Tibial artery (tissue), 4 donors: ENCODE results near the gene DDX3X.
"Not testable (repeated sequence)": the region's sequence is repeated elsewhere in the genome, so short reads cannot be mapped to it uniquely, and the experiment has no call there.

ENCODE experiments used
- DNase-seq, 2 donors: peaks; one replicate each; pipeline ENCODE4 v3.0.0-alpha.2; 2019
- H3K27ac ChIP-seq, 2 donors: fragments of 200-600 bp; sonication (generic) in 1 of 2; 1 replicate in 1 of 2; 2 replicates in 1 of 2; pipeline ENCODE4 v1.5.1; 2018 to 2019; ENCODE audit warnings: mild to moderate bottlenecking in 1 of 2
- H3K27me3 ChIP-seq, 2 donors: fragments of 200-600 bp; sonication (generic) in 1 of 2; one replicate each; pipeline versions ENCODE4 v1.5.1 to v1.6.0; 2016 to 2019
- H3K36me3 ChIP-seq, 3 donors: fragments of 200-600 bp; sonication (generic) in 2 of 3; one replicate each; pipeline ENCODE4 v1.5.1; 2016 to 2019; ENCODE audit warnings: mild to moderate bottlenecking in 2 of 3
- H3K4me1 ChIP-seq, 4 donors: fragments of 200-600 bp; sonication (generic) in 2 of 4; 1 replicate in 3 of 4; 2 replicates in 1 of 4; pipeline ENCODE4 v1.5.1; 2016 to 2019
- H3K4me3 ChIP-seq, 2 donors: fragments of 200-600 bp; sonication (generic) in 1 of 2; 1 replicate in 1 of 2; 2 replicates in 1 of 2; pipeline ENCODE4 v1.5.1; 2018 to 2019; ENCODE audit warnings: mild to moderate bottlenecking in 2 of 2
- H3K9me3 ChIP-seq, 3 donors: fragments of 200-600 bp; sonication (generic) in 1 of 3; one replicate each; pipeline ENCODE4 v1.5.1; 2016 to 2019
- intact Hi-C: fragments of 100-400 bp; cut with DNase I; formaldehyde crosslinking; loops from one replicate; pipeline ENCODE4 v1.15.0; 2023; ENCODE audit warnings: low total_unique reads
- TF ChIP-seq, protein P1 (sequence below), 2 experiments: fragments of 200-600 bp in 1 of 2; fragments of 450-650 bp in 1 of 2; IDR thresholded peaks; one replicate each; pipeline ENCODE4 v1.5.1; 2017 to 2019; ENCODE audit warnings: antibody characterized with exemption in 2 of 2, mild to moderate bottlenecking in 1 of 2, moderate library complexity in 1 of 2

The DDX3X gene

DNA sequence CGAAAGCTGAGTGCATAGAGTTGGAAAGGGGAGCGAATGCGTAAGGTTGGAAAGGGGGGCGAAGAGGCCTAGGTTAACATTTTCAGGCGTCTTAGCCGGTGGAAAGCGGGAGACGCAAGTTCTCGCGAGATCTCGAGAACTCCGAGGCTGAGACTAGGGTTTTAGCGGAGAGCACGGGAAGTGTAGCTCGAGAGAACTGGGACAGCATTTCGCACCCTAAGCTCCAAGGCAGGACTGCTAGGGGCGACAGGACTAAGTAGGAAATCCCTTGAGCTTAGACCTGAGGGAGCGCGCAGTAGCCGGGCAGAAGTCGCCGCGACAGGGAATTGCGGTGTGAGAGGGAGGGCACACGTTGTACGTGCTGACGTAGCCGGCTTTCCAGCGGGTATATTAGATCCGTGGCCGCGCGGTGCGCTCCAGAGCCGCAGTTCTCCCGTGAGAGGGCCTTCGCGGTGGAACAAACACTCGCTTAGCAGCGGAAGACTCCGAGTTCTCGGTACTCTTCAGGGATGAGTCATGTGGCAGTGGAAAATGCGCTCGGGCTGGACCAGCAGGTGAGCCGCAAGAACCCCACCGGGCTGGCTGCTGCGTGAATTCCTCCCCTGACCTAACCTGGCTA lies at the start of gene DDX3X:
TSS of gene DDX3X (plus strand) at position 419 of the 619 bp plus-strand sequence. CDS start at position 510, 91 bp downstream.
- peak within 1 kb of the TSS; percentile 99 to 100 for H3K27ac ChIP-seq

DNA sequence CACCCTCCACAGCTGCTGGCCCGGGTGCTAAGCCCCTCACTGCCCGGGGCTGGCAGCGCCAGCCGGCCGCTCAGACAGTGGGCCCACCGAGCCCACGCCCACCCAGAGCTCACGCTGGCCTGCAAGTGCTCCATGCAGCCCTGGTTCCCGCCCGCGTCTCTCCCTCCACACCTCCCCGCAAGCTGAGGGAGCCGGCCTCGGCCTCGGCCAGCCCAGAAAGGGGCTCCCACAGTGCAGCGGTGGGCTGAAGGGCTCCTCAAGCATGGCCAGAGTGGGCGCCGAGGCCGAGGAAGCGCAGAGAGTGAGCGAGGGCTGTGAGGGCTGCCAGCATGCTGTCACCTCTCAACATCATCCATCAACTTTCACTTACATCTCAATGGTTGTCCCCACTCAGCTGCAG lies 48.0 kb upstream of the DDX3X start:
- H3K36me3 ChIP-seq, H3K4me1 ChIP-seq, H3K9me3 ChIP-seq, H3K4me3 ChIP-seq, H3K27me3 ChIP-seq, H3K27ac ChIP-seq, intact Hi-C loops, DNase-seq: not testable (repeated sequence)

More for the DNA sequence above, at the start of gene DDX3X:
- TF ChIP-seq, protein P1, sequence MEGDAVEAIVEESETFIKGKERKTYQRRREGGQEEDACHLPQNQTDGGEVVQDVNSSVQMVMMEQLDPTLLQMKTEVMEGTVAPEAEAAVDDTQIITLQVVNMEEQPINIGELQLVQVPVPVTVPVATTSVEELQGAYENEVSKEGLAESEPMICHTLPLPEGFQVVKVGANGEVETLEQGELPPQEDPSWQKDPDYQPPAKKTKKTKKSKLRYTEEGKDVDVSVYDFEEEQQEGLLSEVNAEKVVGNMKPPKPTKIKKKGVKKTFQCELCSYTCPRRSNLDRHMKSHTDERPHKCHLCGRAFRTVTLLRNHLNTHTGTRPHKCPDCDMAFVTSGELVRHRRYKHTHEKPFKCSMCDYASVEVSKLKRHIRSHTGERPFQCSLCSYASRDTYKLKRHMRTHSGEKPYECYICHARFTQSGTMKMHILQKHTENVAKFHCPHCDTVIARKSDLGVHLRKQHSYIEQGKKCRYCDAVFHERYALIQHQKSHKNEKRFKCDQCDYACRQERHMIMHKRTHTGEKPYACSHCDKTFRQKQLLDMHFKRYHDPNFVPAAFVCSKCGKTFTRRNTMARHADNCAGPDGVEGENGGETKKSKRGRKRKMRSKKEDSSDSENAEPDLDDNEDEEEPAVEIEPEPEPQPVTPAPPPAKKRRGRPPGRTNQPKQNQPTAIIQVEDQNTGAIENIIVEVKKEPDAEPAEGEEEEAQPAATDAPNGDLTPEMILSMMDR (IDR thresholded peaks at IDR 0.05) = peak; percentile 12 to 24
- DNase-seq = peak; percentile 62 to 86
- intact Hi-C loops = no loop called here
- H3K4me1 ChIP-seq = peaks cover 0 to 27% (median 11%) of the 10 kb centered on the region in 4 donors
- no peaks in the 10 kb centered on the region for H3K9me3 ChIP-seq
- H3K4me3 ChIP-seq = peak within 1 kb of the TSS; percentile 72 to 87
- H3K36me3 ChIP-seq = peaks cover 0 to 11% (median 0%) of the 10 kb centered on the region in 3 donors
- no peaks in the 10 kb centered on the region for H3K27me3 ChIP-seq

DNA sequence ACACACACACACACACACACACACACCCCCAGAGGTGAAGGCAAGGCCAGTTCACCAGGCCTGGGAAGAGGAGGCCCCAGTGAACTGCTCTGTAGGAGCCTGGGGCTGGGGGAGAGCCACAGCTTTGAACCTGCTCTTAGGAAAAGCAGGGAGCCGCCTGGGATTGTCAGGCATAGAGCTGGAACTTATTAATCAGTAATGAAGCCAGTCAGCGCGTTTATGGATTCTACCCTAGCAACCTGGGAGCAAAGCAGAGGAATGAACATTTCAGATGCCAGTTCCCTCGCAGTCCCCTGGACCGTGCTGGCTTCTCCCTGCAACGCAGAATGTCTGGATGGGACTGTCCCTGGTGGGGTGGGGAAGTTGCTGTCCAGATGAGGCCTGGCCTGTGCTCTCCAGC lies 45.3 kb upstream of the DDX3X start:
- no peaks in the 10 kb centered on the region for H3K36me3 ChIP-seq
- H3K4me3 ChIP-seq = no peak overlapping the region
- intact Hi-C loops = no loop called here
- peaks cover 0 to 8% (median 0%) of the 10 kb centered on the region in 3 donors for H3K9me3 ChIP-seq
- no peaks in the 10 kb centered on the region for H3K4me1 ChIP-seq
- no peak for DNase-seq
- H3K27ac ChIP-seq = no peak overlapping the region
- no peaks in the 10 kb centered on the region for H3K27me3 ChIP-seq
- TF ChIP-seq, protein P1 (IDR thresholded peaks at IDR 0.05) = no peak

DNA sequence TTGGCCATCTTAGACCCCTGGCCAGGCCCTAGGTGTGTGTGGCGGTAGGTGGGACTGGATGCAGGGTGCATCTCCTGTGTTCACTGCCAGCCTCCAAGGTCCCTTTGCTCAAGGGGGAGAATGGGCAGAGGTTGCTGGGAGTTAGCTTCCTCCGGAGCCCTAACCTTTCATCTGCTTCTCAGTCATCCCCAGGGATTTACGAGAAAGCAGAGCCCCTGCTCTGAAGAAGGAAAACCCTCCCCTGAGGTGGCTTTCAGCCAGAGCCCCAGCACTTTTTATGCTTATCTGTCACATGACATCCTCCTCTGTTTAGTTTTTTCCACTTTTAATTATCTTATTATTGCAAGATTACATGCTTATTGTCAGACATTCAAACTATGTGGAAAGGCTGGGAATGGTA lies 44.9 kb upstream of the DDX3X start:
- Histone ChIP-seq H3K4me3 (no peak overlapping the region), H3K27ac (no peak overlapping the region), H3K4me1 (no peaks in the 10 kb centered on the region), H3K36me3 (no peaks in the 10 kb centered on the region), H3K9me3 (peaks cover 0 to 8% (median 0%) of the 10 kb centered on the region in 3 donors), H3K27me3 (no peaks in the 10 kb centered on the region)
- no peak for DNase-seq
- TF ChIP-seq, protein P1 (IDR thresholded peaks at IDR 0.05) = no peak
- intact Hi-C loops = no loop called here

DNA sequence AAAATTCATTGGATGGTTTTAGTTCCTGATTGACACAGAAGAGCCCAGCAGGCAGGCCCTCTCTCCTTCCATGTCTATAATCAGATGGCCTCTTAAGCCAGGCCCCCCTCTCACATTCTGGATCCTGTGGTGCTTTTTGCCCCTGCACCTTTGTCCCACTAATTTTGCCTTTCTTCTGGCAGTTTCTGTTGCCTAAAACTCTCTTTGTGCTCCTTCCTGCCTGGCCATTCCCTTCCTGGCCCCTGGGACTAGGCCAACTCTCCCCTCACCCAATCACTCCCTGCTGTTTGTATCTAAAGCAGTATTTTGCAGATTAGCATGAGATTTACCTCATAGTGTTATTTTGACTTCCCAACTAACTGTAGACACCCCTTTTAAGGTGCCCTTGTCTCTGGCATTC lies 42.7 kb upstream of the DDX3X start:
- TF ChIP-seq, protein P1 (IDR thresholded peaks at IDR 0.05) = no peak
- H3K4me1 ChIP-seq = no peaks in the 10 kb centered on the region
- intact Hi-C loops = no loop called here
- H3K27me3 ChIP-seq = no peaks in the 10 kb centered on the region
- H3K4me3 ChIP-seq = no peak overlapping the region
- H3K36me3 ChIP-seq = no peaks in the 10 kb centered on the region
- no peak overlapping the region for H3K27ac ChIP-seq
- no peak for DNase-seq
- H3K9me3 ChIP-seq = peaks cover 0 to 11% (median 0%) of the 10 kb centered on the region in 3 donors

DNA sequence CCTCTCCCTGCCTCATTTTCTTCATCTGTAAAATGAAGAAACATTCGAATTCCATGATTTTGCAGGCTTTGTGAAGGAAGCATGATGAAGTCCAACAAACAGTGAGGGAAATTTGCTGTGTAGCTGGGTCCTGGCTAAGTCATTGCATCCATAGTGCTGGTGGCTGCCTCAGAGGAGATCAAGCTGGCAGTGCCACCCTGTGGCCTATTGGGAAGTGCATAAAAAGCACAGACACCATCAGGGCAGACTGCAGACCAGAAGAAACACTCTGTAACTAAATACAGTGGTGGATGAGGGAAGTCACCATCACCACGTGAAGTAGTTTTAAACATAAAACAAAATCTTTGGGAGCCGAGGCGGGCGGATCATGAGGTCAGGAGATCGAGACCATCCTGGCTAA lies 40.7 kb upstream of the DDX3X start:
- Histone ChIP-seq H3K27me3 (no peaks in the 10 kb centered on the region), H3K36me3 (no peaks in the 10 kb centered on the region), H3K4me3 (no peak overlapping the region), H3K4me1 (no peaks in the 10 kb centered on the region), H3K9me3 (peaks cover 0 to 11% (median 0%) of the 10 kb centered on the region in 3 donors), H3K27ac (no peak overlapping the region)
- no peak for DNase-seq
- intact Hi-C loops = no loop called here
- TF ChIP-seq, protein P1 (IDR thresholded peaks at IDR 0.05) = no peak
